ENCODE data around the gene ACHE.

Gene ACHE

GRCh38 chr7:100840470-100841100 is 55.1 kb downstream of the ACHE start:
- peaks cover 14% of the 10 kb centered on the region for H3K4me1 Mint-ChIP-seq (ENCODE audit: low read depth)
- no peaks in the 10 kb centered on the region for H3K36me3 Mint-ChIP-seq (ENCODE audit: low read depth)
- H3K27ac Mint-ChIP-seq, result no peak overlapping the region
- H3K4me3 Mint-ChIP-seq, result no peak overlapping the region
- H3K27me3 Mint-ChIP-seq, result no peaks in the 10 kb centered on the region
- no peaks in the 10 kb centered on the region for H3K9me3 Mint-ChIP-seq

Measured in stimulated activated naive CD8-positive, alpha-beta T cell treated with anti-CD3 and anti-CD28 coated beads, Interleukin-15, Interleukin-2, amounts not matched to agents 100 ng/mL and 50 ng/mL, for 24 hours (primary cell).